H7 (cell line): ENCODE measurements around the gene S100A2. TPM values are rescaled to one million over a fixed set of nuclear protein-coding genes. Genes with fewer than 3 reads are reported as not detected.
A peak's percentile ranks its signal among the peaks of the same experiment; 100 is the strongest.

Experiments
- DNase-seq: peaks from one replicate; pipeline ENCODE4 v3.0.0; 2012
- H3K27me3 ChIP-seq: 2 replicates; pipeline ENCODE4 v1.6.0; 2011; ENCODE audit warnings: mild to moderate bottlenecking, low read length; ENCODE audit not compliant: control insufficient read depth, insufficient read depth
- H3K36me3 ChIP-seq: replicated peaks from 2 replicates; pipeline ENCODE4 v1.5.1; 2011; ENCODE audit warnings: low read length; ENCODE audit not compliant: control insufficient read depth, insufficient read depth
- H3K4me3 ChIP-seq: 2 replicates; pipeline ENCODE4 v1.5.1; 2011; ENCODE audit warnings: low read depth, mild to moderate bottlenecking, control low read depth, low read length, moderate library complexity; ENCODE audit not compliant: insufficient read depth
- total RNA-seq: library from RNA; depleted of rRNA; stranded (reverse); fragments of >200 nt; shearing (Covaris generic); gene quantifications from 2 replicates; pipeline ENCODE4 v1.2.3, GENCODE V29; 2014

S100A2 gene
- total RNA-seq, 1 experiment from 2014 or later = 0.94 TPM

- H3K27me3 ChIP-seq = no peaks in the 10 kb centered on the region; the same call in 1 of the 2 replicates
- DNase-seq = peak; percentile 13
- H3K36me3 ChIP-seq = no peaks in the 10 kb centered on the region
- H3K4me3 ChIP-seq = no peak within 1 kb of the TSS
Observed at GRCh38 chr1:153540394-153541361, 25.0 kb downstream of the S100A2 start, which contains the start of gene S100A5. TSS of gene S100A5 (minus strand) at chr1:153540934. CDS start at chr1:153540191, 743 bp downstream.

GRCh38 chr1:153539395-153540093 lies 26.1 kb downstream of the S100A2 start:
- no peaks in the 10 kb centered on the region for H3K36me3 ChIP-seq
- H3K27me3 ChIP-seq = peaks cover 3% of the 10 kb centered on the region; the same call in 1 of the 2 replicates
- no peak for DNase-seq
- no peak overlapping the region for H3K4me3 ChIP-seq

GRCh38 chr1:153538315-153538821 lies 27.3 kb downstream of the S100A2 start:
- H3K27me3 ChIP-seq = peaks cover 3% of the 10 kb centered on the region; the same call in 1 of the 2 replicates
- H3K36me3 ChIP-seq = no peaks in the 10 kb centered on the region
- H3K4me3 ChIP-seq = no peak overlapping the region
- DNase-seq = peak; percentile 90

GRCh38 chr1:153537376-153537730 lies 28.3 kb downstream of the S100A2 start:
- no peak for DNase-seq
- Histone ChIP-seq H3K27me3 (peaks cover 3% of the 10 kb centered on the region; the same call in 1 of the 2 replicates), H3K4me3 (no peak overlapping the region), H3K36me3 (no peaks in the 10 kb centered on the region)

GRCh38 chr1:153536671-153537375 lies 28.8 kb downstream of the S100A2 start:
- H3K4me3 ChIP-seq = no peak overlapping the region
- no peaks in the 10 kb centered on the region for H3K36me3 ChIP-seq
- DNase-seq = no peak
- peaks cover 3% of the 10 kb centered on the region; the same call in 1 of the 2 replicates for H3K27me3 ChIP-seq

- peak; percentile 63 for DNase-seq
- Histone ChIP-seq H3K4me3 (peak overlapping the region; percentile 48; the same call in 1 of the 2 replicates), H3K36me3 (no peaks in the 10 kb centered on the region), H3K27me3 (peaks cover 3% of the 10 kb centered on the region; the same call in 1 of the 2 replicates)
Observed at GRCh38 chr1:153536012-153536670, 29.5 kb downstream of the S100A2 start.

GRCh38 chr1:153535242-153536011 lies 30.2 kb downstream of the S100A2 start, which contains the start of gene S100A6:
TSS of gene S100A6 (minus strand) at chr1:153535991. CDS start at chr1:153535339, 652 bp downstream.
- peak; percentile 56 for DNase-seq

GRCh38 chr1:153534925-153535241 lies 30.8 kb downstream of the S100A2 start:
- no peak for DNase-seq
- Histone ChIP-seq H3K36me3 (no peaks in the 10 kb centered on the region), H3K4me3 (no peak overlapping the region), H3K27me3 (peaks cover 3% of the 10 kb centered on the region; the same call in 1 of the 2 replicates)

More at GRCh38 chr1:153535242-153536011, 30.2 kb downstream of the S100A2 start, which contains the start of gene S100A6:
- H3K27me3 ChIP-seq = peaks cover 3% of the 10 kb centered on the region; the same call in 1 of the 2 replicates
- peak within 1 kb of the TSS; percentile 48; the same call in 1 of the 2 replicates for H3K4me3 ChIP-seq
- no peaks in the 10 kb centered on the region for H3K36me3 ChIP-seq

GRCh38 chr1:153534226-153534924 lies 31.3 kb downstream of the S100A2 start:
- no peak for DNase-seq
- Histone ChIP-seq H3K36me3 (no peaks in the 10 kb centered on the region), H3K4me3 (no peak overlapping the region)

GRCh38 chr1:153533689-153534201 lies 31.9 kb downstream of the S100A2 start:
- Histone ChIP-seq H3K4me3 (no peak overlapping the region), H3K36me3 (no peaks in the 10 kb centered on the region), H3K27me3 (peaks cover 3% of the 10 kb centered on the region; the same call in 1 of the 2 replicates)
- DNase-seq = peak; percentile 31

More at GRCh38 chr1:153534226-153534924, 31.3 kb downstream of the S100A2 start:
- H3K27me3 ChIP-seq = peaks cover 3% of the 10 kb centered on the region; the same call in 1 of the 2 replicates

- Histone ChIP-seq H3K27me3 (peaks cover 3% of the 10 kb centered on the region; the same call in 1 of the 2 replicates), H3K36me3 (no peaks in the 10 kb centered on the region), H3K4me3 (peak overlapping the region; percentile 36)
- peak; percentile 95 for DNase-seq
Observed at GRCh38 chr1:153532769-153533599, 32.7 kb downstream of the S100A2 start.
